Measurements from ENCODE around the gene ANKUB1. TPM values are rescaled to one million over a fixed set of nuclear protein-coding genes. Genes with fewer than 3 reads are reported as not detected.

Gene ANKUB1
- total RNA-seq, 1 experiment from 2014 or later, result not detected

DNA sequence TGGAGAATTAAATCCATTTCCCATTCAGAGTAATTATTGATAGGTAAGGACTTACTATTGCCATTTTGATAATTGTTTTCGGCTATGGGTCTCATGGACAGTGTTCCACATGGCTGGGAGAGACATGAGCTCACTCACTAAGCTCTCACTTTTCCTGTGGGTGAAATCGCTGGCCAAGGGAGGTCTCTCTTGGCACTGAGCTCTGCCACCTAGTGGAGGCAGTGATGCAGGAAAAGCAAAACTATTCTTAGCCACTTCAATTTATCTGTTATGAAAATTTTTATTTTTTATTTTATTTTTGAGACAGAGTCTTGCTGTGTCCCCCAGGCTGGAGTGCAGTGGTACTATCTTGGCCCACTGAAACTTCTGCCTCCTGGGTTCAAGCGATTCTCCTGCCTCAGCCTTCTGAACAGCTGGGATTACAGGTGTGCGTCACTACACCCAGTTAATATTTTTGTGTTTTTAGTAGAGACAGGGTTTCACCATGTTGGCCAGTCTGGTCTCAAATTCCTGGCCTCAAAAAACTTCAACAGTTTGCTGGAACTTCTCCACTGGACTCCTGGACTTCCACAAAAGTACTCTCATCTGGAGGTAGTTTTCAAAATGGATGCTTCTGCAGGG is 16.0 kb upstream of the ANKUB1 start:
- H3K27ac ChIP-seq (ENCODE audit: low read length), result no peak overlapping the region
- POLR2A ChIA-PET, result interaction anchor here (0.6 to 1.5 kb wide), 7 partner anchors 11 to 175 kb away, joined by 3 to 12 read pairs (median 3); no protein-coding TSS in a partner anchor
- peaks cover 12% of the 10 kb centered on the region for H3K4me1 ChIP-seq (ENCODE audit: control insufficient read depth, insufficient read depth, low read length)
- no peaks in the 10 kb centered on the region for H3K9me3 ChIP-seq (ENCODE audit: control insufficient read depth, insufficient read depth, low read depth, low read length)
- no peak for TF ChIP-seq POLR2AphosphoS5 (IDR thresholded peaks at IDR 0.05; ENCODE audit: low read depth, low read length)
- TF ChIP-seq, protein P1, sequence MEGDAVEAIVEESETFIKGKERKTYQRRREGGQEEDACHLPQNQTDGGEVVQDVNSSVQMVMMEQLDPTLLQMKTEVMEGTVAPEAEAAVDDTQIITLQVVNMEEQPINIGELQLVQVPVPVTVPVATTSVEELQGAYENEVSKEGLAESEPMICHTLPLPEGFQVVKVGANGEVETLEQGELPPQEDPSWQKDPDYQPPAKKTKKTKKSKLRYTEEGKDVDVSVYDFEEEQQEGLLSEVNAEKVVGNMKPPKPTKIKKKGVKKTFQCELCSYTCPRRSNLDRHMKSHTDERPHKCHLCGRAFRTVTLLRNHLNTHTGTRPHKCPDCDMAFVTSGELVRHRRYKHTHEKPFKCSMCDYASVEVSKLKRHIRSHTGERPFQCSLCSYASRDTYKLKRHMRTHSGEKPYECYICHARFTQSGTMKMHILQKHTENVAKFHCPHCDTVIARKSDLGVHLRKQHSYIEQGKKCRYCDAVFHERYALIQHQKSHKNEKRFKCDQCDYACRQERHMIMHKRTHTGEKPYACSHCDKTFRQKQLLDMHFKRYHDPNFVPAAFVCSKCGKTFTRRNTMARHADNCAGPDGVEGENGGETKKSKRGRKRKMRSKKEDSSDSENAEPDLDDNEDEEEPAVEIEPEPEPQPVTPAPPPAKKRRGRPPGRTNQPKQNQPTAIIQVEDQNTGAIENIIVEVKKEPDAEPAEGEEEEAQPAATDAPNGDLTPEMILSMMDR (IDR thresholded peaks at IDR 0.05), result peak; percentile 97
- in situ Hi-C loops (cut with HindIII; ENCODE audit: low pct_unique_long_range_greater_than_20kb, low sequenced_read_pairs), result no loop called here
- no TSS peak for BruUV-seq (replicated peaks)
- intact Hi-C loops (cut with micrococcal nuclease; ENCODE audit: unreplicated experiment), result loop anchor here (5.0 kb wide), 2 partner anchors 41 to 296 kb away; no protein-coding TSS in a partner anchor
- CTCF ChIA-PET, result interaction anchor here (0.5 to 2.2 kb wide), 21 partner anchors 8 to 417 kb away, joined by 3 to 30 read pairs (median 4); partner anchors contain the start of genes COMMD2 and WWTR1
- peak; percentile 59 for ATAC-seq
- no peak overlapping the region for H3K4me3 ChIP-seq (ENCODE audit: low read depth in 2 of 2, low read length in 2 of 2)
- DNase-seq (ENCODE audit: low read depth, low spot score), result peak; percentile 71
- no peaks in the 10 kb centered on the region; the same call in 1 of the 2 replicates for H3K36me3 ChIP-seq (ENCODE audit: control insufficient read depth, insufficient read depth, low read length)
- no peaks in the 10 kb centered on the region for H3K27me3 ChIP-seq (ENCODE audit: control insufficient read depth, insufficient read depth, low read length)

- no TSS peak for BruUV-seq (replicated peaks)
- DNase-seq (ENCODE audit: low read depth, low spot score) (no peak), ATAC-seq (no peak)
- Histone ChIP-seq H3K9me3 (ENCODE audit: control insufficient read depth, insufficient read depth, low read depth, low read length) (no peaks in the 10 kb centered on the region), H3K27me3 (ENCODE audit: control insufficient read depth, insufficient read depth, low read length) (no peaks in the 10 kb centered on the region), H3K36me3 (ENCODE audit: control insufficient read depth, insufficient read depth, low read length) (no peaks in the 10 kb centered on the region), H3K4me1 (ENCODE audit: control insufficient read depth, insufficient read depth, low read length) (peaks cover 6% of the 10 kb centered on the region), H3K4me3 (ENCODE audit: low read depth in 2 of 2, low read length in 2 of 2) (no peak overlapping the region), H3K27ac (ENCODE audit: low read length) (no peak overlapping the region)
- TF ChIP-seq, protein P1 (IDR thresholded peaks at IDR 0.05), result no peak
- TF ChIP-seq TCF7L2 (IDR thresholded peaks at IDR 0.05; ENCODE audit: low read depth, low read length), result no peak
- TF ChIP-seq, protein P2, sequence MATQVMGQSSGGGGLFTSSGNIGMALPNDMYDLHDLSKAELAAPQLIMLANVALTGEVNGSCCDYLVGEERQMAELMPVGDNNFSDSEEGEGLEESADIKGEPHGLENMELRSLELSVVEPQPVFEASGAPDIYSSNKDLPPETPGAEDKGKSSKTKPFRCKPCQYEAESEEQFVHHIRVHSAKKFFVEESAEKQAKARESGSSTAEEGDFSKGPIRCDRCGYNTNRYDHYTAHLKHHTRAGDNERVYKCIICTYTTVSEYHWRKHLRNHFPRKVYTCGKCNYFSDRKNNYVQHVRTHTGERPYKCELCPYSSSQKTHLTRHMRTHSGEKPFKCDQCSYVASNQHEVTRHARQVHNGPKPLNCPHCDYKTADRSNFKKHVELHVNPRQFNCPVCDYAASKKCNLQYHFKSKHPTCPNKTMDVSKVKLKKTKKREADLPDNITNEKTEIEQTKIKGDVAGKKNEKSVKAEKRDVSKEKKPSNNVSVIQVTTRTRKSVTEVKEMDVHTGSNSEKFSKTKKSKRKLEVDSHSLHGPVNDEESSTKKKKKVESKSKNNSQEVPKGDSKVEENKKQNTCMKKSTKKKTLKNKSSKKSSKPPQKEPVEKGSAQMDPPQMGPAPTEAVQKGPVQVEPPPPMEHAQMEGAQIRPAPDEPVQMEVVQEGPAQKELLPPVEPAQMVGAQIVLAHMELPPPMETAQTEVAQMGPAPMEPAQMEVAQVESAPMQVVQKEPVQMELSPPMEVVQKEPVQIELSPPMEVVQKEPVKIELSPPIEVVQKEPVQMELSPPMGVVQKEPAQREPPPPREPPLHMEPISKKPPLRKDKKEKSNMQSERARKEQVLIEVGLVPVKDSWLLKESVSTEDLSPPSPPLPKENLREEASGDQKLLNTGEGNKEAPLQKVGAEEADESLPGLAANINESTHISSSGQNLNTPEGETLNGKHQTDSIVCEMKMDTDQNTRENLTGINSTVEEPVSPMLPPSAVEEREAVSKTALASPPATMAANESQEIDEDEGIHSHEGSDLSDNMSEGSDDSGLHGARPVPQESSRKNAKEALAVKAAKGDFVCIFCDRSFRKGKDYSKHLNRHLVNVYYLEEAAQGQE (IDR thresholded peaks at IDR 0.05; ENCODE audit: insufficient read depth in 1 of 2, low read depth in 2 of 2, low read length in 1 of 2), result no peak
- no peak for TF ChIP-seq SIN3A (IDR thresholded peaks at IDR 0.05; ENCODE audit: borderline replicate concordance, insufficient read depth, low read depth, low read length)
- TF ChIP-seq POLR2AphosphoS5 (IDR thresholded peaks at IDR 0.05; ENCODE audit: low read depth, low read length), result no peak
- intact Hi-C loops (cut with micrococcal nuclease; ENCODE audit: unreplicated experiment) (loop anchor here (5.0 kb wide), 2 partner anchors 39 to 294 kb away; no protein-coding TSS in a partner anchor), in situ Hi-C loops (cut with HindIII; ENCODE audit: low pct_unique_long_range_greater_than_20kb, low sequenced_read_pairs) (no loop called here)
- ChIA-PET POLR2A (no interaction called here), CTCF (no interaction called here)
These were observed 13.9 kb upstream of the ANKUB1 start for GRCh38 chr3:149806171-149806778.

All from Panc1 (cell line).